ENCODE measurements around the gene KIF5C.

KIF5C gene

DNA sequence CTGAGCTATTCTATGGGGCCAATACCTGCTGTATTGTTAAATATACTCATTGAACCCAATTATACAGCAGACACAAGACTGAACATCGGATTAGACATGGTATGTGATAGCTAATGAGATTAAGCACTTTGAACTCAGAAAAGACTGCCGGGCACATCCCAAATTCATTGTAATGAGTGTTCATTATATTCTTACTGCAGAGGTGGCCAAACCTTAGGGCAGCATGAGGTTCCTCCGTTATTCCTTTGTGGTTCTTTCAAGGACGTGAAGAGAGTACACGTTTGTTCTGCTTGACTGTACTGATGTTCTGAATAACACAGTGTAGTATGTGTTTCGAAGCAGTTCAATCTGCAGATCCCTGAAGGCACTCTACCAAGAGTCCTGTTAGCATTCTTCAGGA is 78.4 kb downstream of the KIF5C start:
- H3K27me3 Mint-ChIP-seq: peaks cover 2% of the 10 kb centered on the region
- H3K36me3 Mint-ChIP-seq: peaks cover 5% of the 10 kb centered on the region
- no peaks in the 10 kb centered on the region for H3K9me3 Mint-ChIP-seq (ENCODE audit: low read depth)
- H3K4me1 Mint-ChIP-seq (ENCODE audit: low read depth): peaks cover 12% of the 10 kb centered on the region
- H3K27ac Mint-ChIP-seq: no peak overlapping the region
- H3K4me3 Mint-ChIP-seq: no peak overlapping the region

DNA sequence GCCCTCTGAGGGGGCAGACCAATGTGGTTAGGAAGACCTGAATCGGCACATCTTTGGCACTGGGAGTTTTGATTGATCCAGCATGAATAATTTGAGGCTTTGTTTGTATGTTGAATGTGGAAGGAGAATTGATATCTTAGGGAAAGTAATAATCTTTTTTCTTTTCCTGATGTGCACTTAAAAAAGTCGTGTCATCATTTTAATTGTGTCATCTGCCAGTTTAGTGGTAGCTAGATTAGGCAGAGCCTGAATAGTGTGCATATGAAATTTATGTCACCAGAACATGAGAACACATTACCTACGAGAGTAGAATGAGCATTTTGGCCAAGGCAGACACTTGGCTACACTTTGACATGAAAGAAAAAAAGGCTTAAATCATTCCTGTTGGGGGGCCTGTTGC is 79.5 kb downstream of the KIF5C start:
- no peak overlapping the region for H3K27ac Mint-ChIP-seq
- peaks cover 2% of the 10 kb centered on the region for H3K27me3 Mint-ChIP-seq

DNA sequence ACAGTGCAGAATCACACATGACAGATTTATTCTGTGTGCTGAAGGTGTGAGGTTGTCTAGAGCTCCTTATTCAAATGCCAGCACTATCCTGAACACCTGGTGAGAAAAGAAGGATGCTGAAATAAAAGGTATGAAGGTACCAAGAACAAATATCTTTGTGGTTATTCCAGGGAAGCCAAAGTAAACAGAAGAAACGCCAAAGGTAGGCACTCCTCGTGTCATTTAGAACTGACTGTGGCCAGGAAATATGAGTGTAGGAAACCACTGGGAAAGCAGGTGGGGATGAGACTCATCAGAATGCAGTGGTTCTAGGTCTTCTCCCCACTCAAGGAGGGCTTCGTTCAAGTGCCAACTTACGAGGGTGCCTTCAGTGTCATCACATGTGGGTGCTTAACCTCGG is 80.8 kb downstream of the KIF5C start:
- Mint-ChIP-seq H3K4me3 (no peak overlapping the region), H3K27ac (no peak overlapping the region), H3K36me3 (peaks cover 7% of the 10 kb centered on the region)

More for the DNA sequence above, 79.5 kb downstream of the KIF5C start:
- no peak overlapping the region for H3K4me3 Mint-ChIP-seq
- peaks cover 12% of the 10 kb centered on the region for H3K4me1 Mint-ChIP-seq (ENCODE audit: low read depth)
- peaks cover 7% of the 10 kb centered on the region for H3K36me3 Mint-ChIP-seq
- H3K9me3 Mint-ChIP-seq (ENCODE audit: low read depth): no peaks in the 10 kb centered on the region

DNA sequence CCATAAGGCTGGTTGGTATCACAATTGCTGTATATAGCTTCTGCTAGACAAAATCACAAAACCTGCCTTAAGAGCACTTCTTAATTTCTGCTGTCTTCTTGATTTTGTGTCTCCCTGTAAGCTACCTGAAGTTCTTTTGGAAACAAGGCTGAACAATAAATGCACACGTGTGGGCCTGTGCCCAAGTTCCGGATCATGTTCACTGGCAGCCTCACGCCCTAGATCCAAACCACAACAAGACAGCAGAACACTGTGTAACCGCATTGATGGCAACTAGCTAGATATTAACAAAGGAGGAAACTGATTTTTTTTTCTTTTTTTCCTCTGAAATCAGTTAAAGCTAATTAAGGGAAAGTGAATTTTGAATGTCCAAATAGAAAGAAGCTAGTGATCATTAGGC is 82.0 kb downstream of the KIF5C start:
- Mint-ChIP-seq H3K27me3 (peaks cover 2% of the 10 kb centered on the region), H3K4me1 (ENCODE audit: low read depth) (peaks cover 12% of the 10 kb centered on the region), H3K36me3 (peaks cover 10% of the 10 kb centered on the region), H3K27ac (no peak overlapping the region), H3K4me3 (no peak overlapping the region), H3K9me3 (ENCODE audit: low read depth) (no peaks in the 10 kb centered on the region)

More for the DNA sequence above, 80.8 kb downstream of the KIF5C start:
- Mint-ChIP-seq H3K4me1 (ENCODE audit: low read depth) (peaks cover 12% of the 10 kb centered on the region), H3K27me3 (peaks cover 2% of the 10 kb centered on the region), H3K9me3 (ENCODE audit: low read depth) (no peaks in the 10 kb centered on the region)

DNA sequence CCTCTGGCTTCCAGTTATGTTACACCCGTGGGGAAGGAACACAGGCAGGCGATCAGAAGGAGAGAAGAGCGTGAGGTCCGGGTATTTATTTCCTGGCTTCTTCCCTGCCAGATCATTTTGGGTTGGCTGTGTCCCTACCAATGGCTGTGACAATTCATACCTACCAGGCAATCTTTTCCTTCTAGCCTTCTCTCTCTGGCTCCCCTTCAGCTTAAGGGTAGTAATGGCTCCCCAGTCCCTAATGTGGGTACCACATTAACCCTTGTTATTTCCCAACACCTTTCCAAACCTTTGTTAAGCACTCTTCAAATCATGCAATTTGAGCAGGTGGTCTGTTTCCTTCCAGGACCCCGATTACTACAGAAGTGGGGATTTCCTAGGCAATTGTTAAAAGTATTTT is 84.7 kb downstream of the KIF5C start:
- Mint-ChIP-seq H3K4me3 (no peak overlapping the region), H3K36me3 (peaks cover 10% of the 10 kb centered on the region), H3K4me1 (ENCODE audit: low read depth) (peaks cover 12% of the 10 kb centered on the region), H3K27me3 (peaks cover 3% of the 10 kb centered on the region), H3K27ac (no peak overlapping the region), H3K9me3 (ENCODE audit: low read depth) (no peaks in the 10 kb centered on the region)

DNA sequence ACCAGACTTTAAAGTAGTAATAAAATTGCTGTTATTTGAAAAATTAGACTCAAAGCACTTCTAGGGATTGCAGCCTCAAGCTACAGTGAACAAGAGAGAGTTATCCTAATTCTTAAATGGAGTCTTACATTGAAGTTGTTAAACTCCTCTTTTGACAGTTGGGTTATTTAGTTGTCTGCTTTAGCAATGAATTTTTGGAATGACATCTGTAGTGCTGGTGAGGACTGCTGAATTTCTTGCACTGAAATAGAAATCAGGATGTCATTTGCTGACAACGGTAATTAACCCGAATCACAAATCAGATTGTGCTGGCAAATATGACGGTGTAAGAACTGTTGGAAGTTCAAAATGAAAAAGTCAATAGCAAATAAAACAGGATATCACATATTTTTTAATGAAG is 85.5 kb downstream of the KIF5C start:
- Mint-ChIP-seq H3K36me3 (peaks cover 13% of the 10 kb centered on the region), H3K4me1 (ENCODE audit: low read depth) (peaks cover 12% of the 10 kb centered on the region), H3K4me3 (no peak overlapping the region), H3K27me3 (peaks cover 3% of the 10 kb centered on the region), H3K9me3 (ENCODE audit: low read depth) (no peaks in the 10 kb centered on the region), H3K27ac (no peak overlapping the region)

DNA sequence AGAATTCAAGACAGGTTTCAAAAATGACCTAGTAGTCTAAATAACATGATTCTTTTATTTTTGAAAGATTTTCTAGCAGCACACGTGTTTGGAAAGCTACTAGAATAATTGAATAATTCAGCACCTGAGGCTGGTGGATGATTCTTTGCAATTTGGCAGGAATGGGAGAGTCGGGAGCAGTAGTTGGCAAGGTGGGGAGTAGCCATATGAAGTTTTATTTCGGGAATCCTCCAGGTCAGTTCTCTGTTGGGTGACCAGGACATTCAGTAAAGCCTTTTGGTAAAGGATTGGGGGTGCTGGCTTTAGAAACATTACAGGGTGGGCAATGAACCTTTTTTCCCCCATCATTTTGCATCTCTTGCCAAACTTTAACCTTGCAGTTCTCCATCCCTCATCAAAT is 88.4 kb downstream of the KIF5C start:
- H3K4me1 Mint-ChIP-seq (ENCODE audit: low read depth): no peaks in the 10 kb centered on the region
- peaks cover 11% of the 10 kb centered on the region for H3K36me3 Mint-ChIP-seq
- H3K27me3 Mint-ChIP-seq: peaks cover 2% of the 10 kb centered on the region
- no peak overlapping the region for H3K4me3 Mint-ChIP-seq
- no peak overlapping the region for H3K27ac Mint-ChIP-seq
- H3K9me3 Mint-ChIP-seq (ENCODE audit: low read depth): no peaks in the 10 kb centered on the region

DNA sequence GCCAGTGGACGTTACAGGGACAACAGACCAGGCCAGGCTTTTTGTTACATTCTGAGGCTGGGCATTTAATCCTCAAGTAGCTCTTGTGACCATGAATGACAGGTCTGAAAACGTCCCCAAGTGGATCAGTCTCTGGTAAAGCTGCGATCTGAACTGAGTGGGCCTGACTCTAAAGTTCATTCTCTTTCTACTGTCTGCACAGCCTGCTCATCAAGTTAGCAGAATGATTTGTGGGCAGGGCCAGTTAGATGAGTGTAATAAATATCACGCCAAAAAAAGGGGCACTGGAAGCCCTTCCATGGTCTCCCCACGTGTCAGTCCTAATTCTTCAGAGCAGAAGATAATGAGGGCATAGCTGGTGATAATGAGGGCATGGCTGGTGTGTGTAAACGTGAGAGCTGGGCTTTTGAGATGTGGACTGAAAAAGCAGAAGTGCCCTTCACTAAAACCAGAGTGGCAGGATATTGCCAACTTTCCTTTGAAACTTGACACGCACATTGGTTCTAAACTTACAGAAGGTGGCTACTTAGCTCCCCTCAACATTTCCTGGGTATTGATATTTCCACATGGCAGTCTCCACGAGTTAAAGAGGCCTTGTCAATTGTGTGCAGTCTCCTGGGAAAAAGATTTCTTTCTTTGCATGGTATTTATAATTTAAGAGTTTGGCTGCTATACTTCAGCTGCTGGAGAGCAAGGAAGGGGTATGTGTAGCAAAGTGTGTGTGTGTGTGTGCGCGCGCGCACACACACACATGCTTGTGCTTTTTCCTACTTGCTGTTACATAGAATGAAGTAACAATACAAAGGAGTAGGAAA is 90.8 kb downstream of the KIF5C start:
- H3K36me3 Mint-ChIP-seq: peaks cover 9% of the 10 kb centered on the region

DNA sequence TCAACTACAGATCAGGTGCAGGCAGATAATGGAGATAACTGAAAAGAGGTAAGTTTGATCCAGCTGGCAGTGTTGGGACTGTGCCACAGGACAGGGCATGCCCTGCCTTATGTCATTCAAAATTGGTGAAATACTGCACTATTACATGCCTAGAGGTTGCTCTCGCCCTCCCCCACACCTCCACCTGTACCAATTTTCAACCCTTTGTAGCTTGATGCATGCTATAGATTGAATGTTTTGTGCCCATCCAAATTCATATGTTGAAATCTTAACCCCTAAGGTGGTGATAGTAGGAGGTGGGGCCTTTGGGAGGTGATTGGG is 91.4 kb downstream of the KIF5C start:
- Mint-ChIP-seq H3K9me3 (ENCODE audit: low read depth) (no peaks in the 10 kb centered on the region), H3K27ac (no peak overlapping the region), H3K27me3 (peaks cover 2% of the 10 kb centered on the region), H3K4me3 (no peak overlapping the region), H3K4me1 (ENCODE audit: low read depth) (peaks cover under 1% of the 10 kb centered on the region), H3K36me3 (peaks cover 9% of the 10 kb centered on the region)

More for the DNA sequence above, 90.8 kb downstream of the KIF5C start:
- Mint-ChIP-seq H3K9me3 (ENCODE audit: low read depth) (no peaks in the 10 kb centered on the region), H3K4me1 (ENCODE audit: low read depth) (no peaks in the 10 kb centered on the region), H3K27ac (no peak overlapping the region), H3K4me3 (no peak overlapping the region), H3K27me3 (peaks cover 2% of the 10 kb centered on the region)

DNA sequence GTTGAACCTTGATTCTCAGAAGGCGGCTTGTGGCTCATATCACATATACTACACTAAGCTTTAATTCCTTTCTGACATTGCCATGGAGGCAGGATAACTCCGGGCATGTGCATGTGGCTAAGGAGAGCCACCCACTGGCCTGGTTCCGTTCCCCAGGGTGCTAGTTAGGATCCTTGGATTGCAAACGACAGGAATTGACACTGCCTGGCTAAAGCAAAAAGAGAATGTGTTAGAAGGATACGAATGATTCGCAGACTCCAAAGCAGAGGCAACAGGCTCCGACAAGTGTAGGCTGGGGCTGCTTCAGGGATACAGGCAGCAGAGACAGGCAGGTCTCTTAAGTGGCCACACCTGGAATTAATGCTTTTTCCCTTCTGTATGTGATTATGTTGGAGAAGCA is 92.0 kb downstream of the KIF5C start:
- no peak overlapping the region for H3K27ac Mint-ChIP-seq
- H3K4me3 Mint-ChIP-seq: no peak overlapping the region
- peaks cover 2% of the 10 kb centered on the region for H3K27me3 Mint-ChIP-seq
- no peaks in the 10 kb centered on the region for H3K9me3 Mint-ChIP-seq (ENCODE audit: low read depth)
- peaks cover 6% of the 10 kb centered on the region for H3K36me3 Mint-ChIP-seq
- H3K4me1 Mint-ChIP-seq (ENCODE audit: low read depth): peaks cover 4% of the 10 kb centered on the region

DNA sequence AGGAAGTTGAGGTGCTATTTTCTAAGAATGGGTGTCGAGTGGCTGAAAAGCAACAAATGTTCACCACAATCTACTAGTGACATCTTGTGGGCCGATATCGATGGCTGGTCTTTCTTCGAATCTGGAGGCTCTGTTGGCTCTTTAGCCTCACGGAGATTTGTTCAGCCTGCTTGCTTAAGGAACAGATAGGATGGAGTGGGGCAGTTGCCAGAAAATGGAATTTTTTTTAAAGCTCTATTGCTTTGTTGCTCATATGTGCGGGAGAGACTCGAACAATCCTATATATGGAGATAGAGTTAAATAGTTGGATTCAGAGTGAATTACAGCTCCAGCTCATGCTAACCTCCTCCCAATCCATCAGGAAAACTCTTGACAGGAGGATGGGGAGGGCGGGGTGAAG is 92.6 kb downstream of the KIF5C start:
- Mint-ChIP-seq H3K36me3 (peaks cover 6% of the 10 kb centered on the region), H3K9me3 (ENCODE audit: low read depth) (no peaks in the 10 kb centered on the region), H3K4me1 (ENCODE audit: low read depth) (peaks cover 4% of the 10 kb centered on the region), H3K4me3 (no peak overlapping the region), H3K27ac (no peak overlapping the region), H3K27me3 (peaks cover 2% of the 10 kb centered on the region)

DNA sequence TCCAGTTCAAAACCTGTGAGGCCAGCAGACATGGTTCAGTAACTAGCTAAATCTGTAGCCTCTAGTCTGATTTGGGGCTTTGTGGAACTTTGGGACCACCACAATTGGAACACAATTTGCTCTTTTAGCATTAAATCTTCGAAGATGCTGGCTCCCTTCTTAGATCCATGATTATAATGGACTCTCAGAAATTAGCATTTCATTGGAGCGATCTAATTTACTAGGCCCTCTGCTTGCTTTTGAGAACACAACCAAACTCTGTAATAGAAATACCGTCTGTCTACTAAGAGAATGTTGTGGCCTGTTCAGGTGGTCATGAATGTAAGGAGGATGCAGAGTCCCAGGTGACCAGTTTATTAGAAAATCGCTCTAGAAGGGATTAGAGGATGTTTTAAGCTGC is 93.3 kb downstream of the KIF5C start:
- peaks cover 4% of the 10 kb centered on the region for H3K4me1 Mint-ChIP-seq (ENCODE audit: low read depth)
- H3K27ac Mint-ChIP-seq: no peak overlapping the region
- no peaks in the 10 kb centered on the region for H3K27me3 Mint-ChIP-seq

DNA sequence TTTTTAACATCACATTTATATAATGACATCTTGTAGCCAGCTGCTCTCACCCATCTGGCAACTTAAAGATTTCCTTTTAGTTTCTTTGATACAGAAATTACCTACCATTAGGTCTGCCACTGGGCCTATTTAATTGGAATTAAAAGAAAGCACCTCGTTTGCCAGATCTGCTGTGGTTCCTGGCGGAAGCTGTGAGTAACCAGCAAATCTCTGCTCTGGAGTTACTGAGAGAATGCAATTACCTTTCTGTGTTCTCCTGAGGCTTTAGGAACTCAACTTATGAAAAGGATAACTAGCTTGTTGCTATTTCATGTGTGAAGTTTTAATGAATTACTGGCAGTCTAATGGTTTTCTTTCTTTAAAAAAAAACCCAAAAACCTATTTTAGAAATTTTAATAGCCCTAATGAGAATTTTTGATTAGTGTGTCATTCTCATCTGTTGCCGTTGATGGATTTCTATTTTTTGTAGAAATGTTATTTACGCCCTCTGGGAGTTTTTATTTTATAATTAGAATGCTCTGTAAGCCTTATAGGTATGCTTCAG is 93.8 kb downstream of the KIF5C start:
- H3K27me3 Mint-ChIP-seq: no peaks in the 10 kb centered on the region
- H3K4me3 Mint-ChIP-seq: no peak overlapping the region
- H3K4me1 Mint-ChIP-seq (ENCODE audit: low read depth): peaks cover 4% of the 10 kb centered on the region
- no peak overlapping the region for H3K27ac Mint-ChIP-seq
- H3K36me3 Mint-ChIP-seq: peaks cover 6% of the 10 kb centered on the region
- H3K9me3 Mint-ChIP-seq (ENCODE audit: low read depth): no peaks in the 10 kb centered on the region

More for the DNA sequence above, 93.3 kb downstream of the KIF5C start:
- Mint-ChIP-seq H3K36me3 (peaks cover 6% of the 10 kb centered on the region), H3K9me3 (ENCODE audit: low read depth) (no peaks in the 10 kb centered on the region), H3K4me3 (no peak overlapping the region)

DNA sequence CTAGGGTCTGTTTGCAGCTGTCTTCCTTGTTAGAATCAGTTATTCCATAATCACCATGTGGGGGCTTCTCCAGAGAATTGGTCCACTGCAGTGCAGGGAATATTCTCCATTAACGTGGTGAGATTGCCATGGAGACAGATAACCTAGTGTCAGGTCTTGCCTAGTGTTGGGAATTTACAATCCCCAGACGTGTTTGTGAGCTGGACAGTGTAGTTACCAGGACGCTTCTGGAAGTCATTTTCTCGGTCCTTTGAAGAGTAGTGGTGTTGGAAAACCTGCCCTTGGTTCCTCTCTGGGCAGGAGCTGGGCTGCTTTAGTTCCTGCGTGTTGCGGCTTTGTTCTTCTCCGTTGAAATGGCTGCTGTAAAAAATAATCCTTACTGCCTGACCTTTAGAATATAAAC is 94.6 kb downstream of the KIF5C start:
- Mint-ChIP-seq H3K9me3 (ENCODE audit: low read depth) (no peaks in the 10 kb centered on the region), H3K36me3 (peaks cover 6% of the 10 kb centered on the region), H3K4me1 (ENCODE audit: low read depth) (peaks cover 4% of the 10 kb centered on the region), H3K27ac (no peak overlapping the region), H3K27me3 (no peaks in the 10 kb centered on the region), H3K4me3 (no peak overlapping the region)

DNA sequence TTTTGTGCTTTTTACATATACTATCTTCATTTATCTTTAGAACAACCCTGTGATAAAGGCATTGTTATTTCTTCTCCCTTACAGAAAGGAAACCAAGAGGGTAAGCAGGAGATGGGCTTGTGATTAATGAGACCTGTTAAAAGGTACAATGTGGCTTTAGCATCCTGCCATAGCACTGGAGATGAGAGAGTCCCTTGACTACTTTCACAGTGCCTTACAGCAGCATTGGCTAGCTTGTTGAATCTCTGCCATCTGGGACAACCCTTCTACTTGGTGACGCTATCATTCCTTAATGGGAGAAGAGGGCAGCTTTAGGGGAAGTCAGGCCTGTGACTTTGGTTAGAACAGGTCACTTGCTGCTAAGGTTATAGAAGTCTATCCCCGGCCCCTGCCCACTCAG is 95.4 kb downstream of the KIF5C start:
- Mint-ChIP-seq H3K36me3 (peaks cover 6% of the 10 kb centered on the region), H3K27ac (no peak overlapping the region), H3K4me3 (no peak overlapping the region), H3K27me3 (no peaks in the 10 kb centered on the region), H3K4me1 (ENCODE audit: low read depth) (peaks cover 4% of the 10 kb centered on the region), H3K9me3 (ENCODE audit: low read depth) (no peaks in the 10 kb centered on the region)

DNA sequence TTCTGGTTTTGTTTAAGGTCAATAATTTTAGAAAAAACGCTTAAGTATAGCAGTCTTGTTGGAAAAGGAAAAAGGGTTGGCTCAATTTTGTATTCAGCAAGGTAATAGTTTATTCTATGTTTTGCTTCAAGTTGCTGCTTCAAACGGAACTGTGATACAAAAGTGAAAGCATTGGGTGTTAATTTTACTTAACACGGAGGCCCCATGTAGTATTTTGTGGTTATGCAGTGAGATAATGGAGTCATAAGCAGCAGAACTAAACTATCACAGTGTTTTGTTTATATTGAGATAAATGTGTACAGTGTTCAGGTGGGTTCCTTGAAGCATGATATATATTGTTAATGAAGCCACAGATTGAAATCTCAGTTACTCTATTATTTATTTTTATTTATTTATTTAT is 96.5 kb downstream of the KIF5C start:
- Mint-ChIP-seq H3K27ac (no peak overlapping the region), H3K4me3 (no peak overlapping the region), H3K27me3 (no peaks in the 10 kb centered on the region), H3K9me3 (ENCODE audit: low read depth) (no peaks in the 10 kb centered on the region), H3K4me1 (ENCODE audit: low read depth) (peaks cover 6% of the 10 kb centered on the region), H3K36me3 (peaks cover 6% of the 10 kb centered on the region)

Data from activated naive CD8-positive, alpha-beta T cell (primary cell).